Smooth muscle cell of trachea (primary cell): ENCODE data around the gene CDC14A. TPM values are rescaled to one million over a fixed set of nuclear protein-coding genes. Genes with fewer than 3 reads are reported as not detected.

Experiments
- total RNA-seq: library from RNA; depleted of rRNA; stranded (reverse); fragments of >200 nt; gene quantifications from 2 replicates; pipeline ENCODE4 v1.2.1, GENCODE V29; 2014

The CDC14A gene, protein sequence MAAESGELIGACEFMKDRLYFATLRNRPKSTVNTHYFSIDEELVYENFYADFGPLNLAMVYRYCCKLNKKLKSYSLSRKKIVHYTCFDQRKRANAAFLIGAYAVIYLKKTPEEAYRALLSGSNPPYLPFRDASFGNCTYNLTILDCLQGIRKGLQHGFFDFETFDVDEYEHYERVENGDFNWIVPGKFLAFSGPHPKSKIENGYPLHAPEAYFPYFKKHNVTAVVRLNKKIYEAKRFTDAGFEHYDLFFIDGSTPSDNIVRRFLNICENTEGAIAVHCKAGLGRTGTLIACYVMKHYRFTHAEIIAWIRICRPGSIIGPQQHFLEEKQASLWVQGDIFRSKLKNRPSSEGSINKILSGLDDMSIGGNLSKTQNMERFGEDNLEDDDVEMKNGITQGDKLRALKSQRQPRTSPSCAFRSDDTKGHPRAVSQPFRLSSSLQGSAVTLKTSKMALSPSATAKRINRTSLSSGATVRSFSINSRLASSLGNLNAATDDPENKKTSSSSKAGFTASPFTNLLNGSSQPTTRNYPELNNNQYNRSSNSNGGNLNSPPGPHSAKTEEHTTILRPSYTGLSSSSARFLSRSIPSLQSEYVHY
- 3.8 and 4.1 TPM in 2 replicates for total RNA-seq

DNA sequence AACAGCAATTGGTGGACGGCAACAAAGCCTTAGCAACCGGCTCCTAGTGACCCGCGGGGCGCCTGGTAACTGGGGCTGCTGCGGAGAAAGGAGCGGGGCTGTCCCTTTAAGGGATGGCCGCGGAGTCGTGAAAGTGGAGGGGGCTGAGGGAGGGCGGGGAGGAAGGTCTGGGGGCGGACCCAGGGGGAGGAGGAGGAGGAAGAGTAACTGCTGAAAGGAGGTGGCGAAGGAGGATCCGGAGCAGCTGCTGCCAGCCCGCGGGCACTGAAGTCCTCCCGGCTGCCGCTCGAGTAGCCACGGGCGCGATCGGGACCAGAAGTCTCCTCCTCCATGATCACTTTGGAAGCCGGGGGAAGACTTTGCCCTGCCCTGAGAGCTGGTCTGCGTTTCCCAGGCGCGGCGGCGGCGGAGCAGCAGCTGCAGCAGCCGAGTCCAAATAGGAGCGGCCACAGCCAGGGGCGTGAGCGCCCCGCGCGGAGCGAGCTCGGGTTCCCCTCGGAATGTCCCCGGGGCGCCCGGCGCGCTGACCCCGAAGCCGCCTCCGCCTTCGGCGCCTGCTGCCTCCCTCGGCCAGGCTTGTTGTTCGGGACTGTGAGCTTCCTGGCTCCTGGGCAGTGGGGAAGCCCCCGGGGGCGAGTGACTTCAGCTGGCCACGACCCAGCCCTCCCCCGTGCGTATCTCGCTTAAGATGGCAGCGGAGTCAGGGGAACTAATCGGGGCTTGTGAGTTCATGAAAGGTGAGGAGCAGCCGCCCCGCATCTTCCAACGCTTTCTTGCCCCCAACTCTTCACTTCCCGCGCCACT, at the start of gene CDC14A:
Gene CDC14A (plus strand): TSS at position 240 of the 804 bp plus-strand sequence. CDS start 449 bp downstream, at position 689.

Other genes starting within 250 kb of the CDC14A start
- gene SASS6, start 219.6 kb upstream of the CDC14A start, total RNA-seq = 0.83 and 3.6 TPM in 2 replicates
- 13.9 and 21.4 TPM in 2 replicates for gene TRMT13, start 219.3 kb upstream of the CDC14A start, total RNA-seq
- gene LRRC39, start 174.2 kb upstream of the CDC14A start, total RNA-seq = 0.33 and 0.73 TPM in 2 replicates
- gene DBT, start 102.7 kb upstream of the CDC14A start, total RNA-seq = 6.1 and 10.0 TPM in 2 replicates
- gene RTCA, start 86.3 kb upstream of the CDC14A start, total RNA-seq = 41.5 and 44.7 TPM in 2 replicates
- not detected in 2 replicates for gene GPR88, start 185.6 kb downstream of the CDC14A start, total RNA-seq